ENCODE data around the gene ITGBL1.

DNA sequence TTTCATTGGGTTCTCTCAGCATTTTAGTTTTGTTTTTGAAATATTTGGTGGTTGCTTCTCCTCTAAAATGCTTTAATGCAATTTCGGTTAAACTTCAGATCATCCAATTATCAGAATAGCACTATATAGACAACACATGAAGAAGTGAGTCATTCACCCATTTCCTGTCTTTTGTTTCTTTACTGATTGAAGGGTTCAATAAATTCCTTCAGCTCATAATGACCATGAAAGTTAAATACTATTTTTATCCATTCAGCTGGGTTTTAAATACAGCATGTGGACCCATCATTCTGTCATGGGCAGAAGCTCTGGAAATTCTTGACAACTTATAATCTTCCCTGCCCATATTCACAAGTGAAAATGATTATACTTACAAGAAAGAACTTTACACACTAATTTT lies 187.2 kb downstream of the ITGBL1 start:
- no peak for TF ChIP-seq POLR2A (IDR thresholded peaks at IDR 0.05)
- TF ChIP-seq, protein P1, sequence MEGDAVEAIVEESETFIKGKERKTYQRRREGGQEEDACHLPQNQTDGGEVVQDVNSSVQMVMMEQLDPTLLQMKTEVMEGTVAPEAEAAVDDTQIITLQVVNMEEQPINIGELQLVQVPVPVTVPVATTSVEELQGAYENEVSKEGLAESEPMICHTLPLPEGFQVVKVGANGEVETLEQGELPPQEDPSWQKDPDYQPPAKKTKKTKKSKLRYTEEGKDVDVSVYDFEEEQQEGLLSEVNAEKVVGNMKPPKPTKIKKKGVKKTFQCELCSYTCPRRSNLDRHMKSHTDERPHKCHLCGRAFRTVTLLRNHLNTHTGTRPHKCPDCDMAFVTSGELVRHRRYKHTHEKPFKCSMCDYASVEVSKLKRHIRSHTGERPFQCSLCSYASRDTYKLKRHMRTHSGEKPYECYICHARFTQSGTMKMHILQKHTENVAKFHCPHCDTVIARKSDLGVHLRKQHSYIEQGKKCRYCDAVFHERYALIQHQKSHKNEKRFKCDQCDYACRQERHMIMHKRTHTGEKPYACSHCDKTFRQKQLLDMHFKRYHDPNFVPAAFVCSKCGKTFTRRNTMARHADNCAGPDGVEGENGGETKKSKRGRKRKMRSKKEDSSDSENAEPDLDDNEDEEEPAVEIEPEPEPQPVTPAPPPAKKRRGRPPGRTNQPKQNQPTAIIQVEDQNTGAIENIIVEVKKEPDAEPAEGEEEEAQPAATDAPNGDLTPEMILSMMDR (IDR thresholded peaks at IDR 0.05) = no peak
- TF ChIP-seq POLR2AphosphoS5 (IDR thresholded peaks at IDR 0.05) = no peak
- no peak for TF ChIP-seq EP300 (IDR thresholded peaks at IDR 0.05)

Data from stomach (tissue), 4 donors.